T-helper 2 cell treated with Interferon-gamma antibody and Interleukin-4, amounts not matched to agents 5 μg/mL and 100 μg/mL, for 36 hours (primary cell): Measurements from ENCODE around the gene FNDC3A.
"Not testable (repeated sequence)": the region's sequence is repeated elsewhere in the genome, so short reads cannot be mapped to it uniquely, and the experiment has no call there.

Experiments used
- DNase-seq: peaks from one replicate; pipeline ENCODE4 v3.0.0; 2021; ENCODE audit warnings: low spot score
- H3K27ac Mint-ChIP-seq: one replicate; pipeline ENCODE4 v1.8.0; 2021; ENCODE audit warnings: mild to moderate bottlenecking, mixed read lengths
- H3K27me3 Mint-ChIP-seq: one replicate; pipeline ENCODE4 v1.8.0; 2021; ENCODE audit warnings: low read depth, mixed read lengths
- H3K36me3 Mint-ChIP-seq: one replicate; pipeline ENCODE4 v1.8.0; 2021; ENCODE audit warnings: low read depth, mixed read lengths
- H3K4me1 Mint-ChIP-seq: one replicate; pipeline ENCODE4 v1.8.0; 2021; ENCODE audit warnings: low read depth, mixed read lengths
- H3K4me3 Mint-ChIP-seq: one replicate; pipeline ENCODE4 v1.8.0; 2022; ENCODE audit warnings: mild to moderate bottlenecking, moderate library complexity, mixed read lengths
- H3K9me3 Mint-ChIP-seq: one replicate; pipeline ENCODE4 v1.8.0; 2021; ENCODE audit warnings: mixed read lengths

FNDC3A gene

DNA sequence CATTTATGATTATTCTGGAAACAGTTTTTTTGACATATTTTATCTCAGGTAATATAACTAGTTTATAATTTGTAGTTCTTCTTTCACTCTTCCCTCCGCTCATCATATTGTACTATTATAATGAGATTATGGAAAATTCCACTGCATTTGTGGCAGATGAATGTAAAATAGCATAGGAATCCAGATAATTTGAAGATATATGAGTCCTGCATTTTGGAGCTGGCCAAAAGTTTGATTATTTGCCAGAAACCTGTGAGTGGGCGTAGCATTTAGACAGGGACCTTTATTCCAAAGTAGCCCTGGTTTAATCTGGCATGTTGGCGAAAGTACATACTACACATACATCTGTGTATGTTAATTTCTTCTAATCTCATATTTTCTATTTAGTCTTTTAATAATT is 65.2 kb downstream of the FNDC3A start:
- peaks cover 5% of the 10 kb centered on the region for H3K36me3 Mint-ChIP-seq
- no peak overlapping the region for H3K4me3 Mint-ChIP-seq
- no peaks in the 10 kb centered on the region for H3K27me3 Mint-ChIP-seq
- no peak overlapping the region for H3K27ac Mint-ChIP-seq
- no peaks in the 10 kb centered on the region for H3K9me3 Mint-ChIP-seq
- H3K4me1 Mint-ChIP-seq = peaks cover 2% of the 10 kb centered on the region
- no peak for DNase-seq

DNA sequence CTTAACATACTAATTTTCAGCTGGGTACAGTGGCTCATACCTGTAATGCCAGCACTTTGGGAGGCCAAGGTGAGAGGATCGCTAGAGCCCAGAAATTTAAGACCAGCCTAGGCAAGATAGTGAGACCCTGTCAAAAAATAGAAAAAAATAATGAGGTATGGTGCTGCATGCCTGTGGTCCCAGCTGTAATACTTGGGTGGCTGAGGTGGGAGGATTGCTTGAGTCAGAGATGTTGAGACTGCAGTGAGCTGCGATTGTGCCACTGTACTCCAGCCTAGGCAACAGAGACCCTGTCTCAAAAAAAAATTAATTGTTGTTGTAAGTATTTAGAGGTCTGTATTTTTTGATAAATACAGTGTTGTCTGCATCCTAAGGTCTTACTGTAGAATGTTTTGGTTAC is 66.8 kb downstream of the FNDC3A start:
- no peaks in the 10 kb centered on the region for H3K27me3 Mint-ChIP-seq
- no peak overlapping the region for H3K4me3 Mint-ChIP-seq
- no peaks in the 10 kb centered on the region for H3K9me3 Mint-ChIP-seq
- peaks cover 4% of the 10 kb centered on the region for H3K4me1 Mint-ChIP-seq
- no peak overlapping the region for H3K27ac Mint-ChIP-seq
- DNase-seq = no peak
- H3K36me3 Mint-ChIP-seq = peaks cover 5% of the 10 kb centered on the region

DNA sequence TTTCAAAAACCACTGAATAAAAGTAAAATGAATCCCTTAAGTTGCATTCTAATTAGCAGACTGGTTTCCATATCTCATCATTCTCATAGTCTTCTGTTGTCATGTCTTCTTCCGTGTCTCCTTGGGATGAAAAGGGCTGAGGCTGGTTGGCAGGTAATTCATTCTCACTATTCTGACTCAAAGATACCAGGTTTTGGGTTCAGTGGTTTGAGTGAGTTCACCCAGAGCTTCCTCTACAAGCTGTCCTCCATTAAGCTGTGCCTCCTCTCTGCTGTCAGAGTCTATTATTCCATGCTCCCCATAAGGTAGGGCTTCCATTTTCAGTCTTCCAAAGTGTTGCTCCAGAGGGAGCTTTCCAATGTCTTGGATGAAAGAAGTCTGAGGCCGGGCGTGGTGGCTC is 68.3 kb downstream of the FNDC3A start:
- Mint-ChIP-seq H3K27me3 (no peaks in the 10 kb centered on the region), H3K9me3 (peaks cover 6% of the 10 kb centered on the region), H3K4me3 (no peak overlapping the region), H3K27ac (no peak overlapping the region), H3K36me3 (peaks cover 7% of the 10 kb centered on the region), H3K4me1 (peaks cover 9% of the 10 kb centered on the region)
- no peak for DNase-seq

DNA sequence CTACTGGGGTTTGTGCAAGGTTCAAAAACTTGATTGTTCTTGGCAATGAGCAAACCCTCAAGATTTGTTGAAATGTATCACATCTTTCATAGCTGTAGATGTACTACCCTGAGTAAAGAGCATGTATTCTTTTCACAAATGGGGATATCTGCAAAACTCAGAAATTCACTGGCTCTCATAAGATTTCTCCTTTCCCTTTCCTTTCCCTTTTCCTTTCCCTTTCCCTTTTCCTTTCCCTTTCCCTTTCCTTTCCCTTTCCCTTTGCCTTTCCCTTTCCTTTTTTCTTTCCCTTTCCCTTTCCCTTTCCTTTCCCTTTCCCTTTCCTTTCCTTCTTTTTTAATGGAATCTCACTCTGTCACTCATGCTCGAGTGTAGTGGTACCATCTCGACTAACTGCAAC is 69.1 kb downstream of the FNDC3A start:
- H3K4me1 Mint-ChIP-seq = peaks cover 10% of the 10 kb centered on the region
- DNase-seq = no peak
- H3K27me3 Mint-ChIP-seq = no peaks in the 10 kb centered on the region
- peaks cover 6% of the 10 kb centered on the region for H3K9me3 Mint-ChIP-seq
- H3K27ac Mint-ChIP-seq = no peak overlapping the region
- H3K4me3 Mint-ChIP-seq = no peak overlapping the region
- peaks cover 4% of the 10 kb centered on the region for H3K36me3 Mint-ChIP-seq

DNA sequence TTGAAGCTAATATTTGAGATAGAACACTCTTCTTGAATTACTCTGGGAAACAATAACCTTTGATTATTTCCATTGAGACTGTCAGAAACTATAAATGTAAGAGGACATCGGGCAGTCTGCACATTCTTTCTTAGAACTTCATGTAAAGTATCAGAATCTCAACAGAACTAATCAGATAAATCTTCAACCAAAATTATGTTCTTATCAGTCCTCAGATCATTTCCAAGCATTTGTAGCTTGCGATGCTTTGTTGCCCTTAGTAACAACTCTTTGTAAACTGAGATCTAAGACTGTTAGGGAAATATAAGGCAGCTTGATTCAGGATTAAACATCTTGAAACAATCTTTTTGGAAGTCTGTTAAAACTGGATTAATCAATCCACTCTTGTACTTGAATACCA is 70.3 kb downstream of the FNDC3A start:
- H3K27ac Mint-ChIP-seq = no peak overlapping the region
- H3K36me3 Mint-ChIP-seq = peaks cover 4% of the 10 kb centered on the region
- H3K4me1 Mint-ChIP-seq = peaks cover 10% of the 10 kb centered on the region
- no peaks in the 10 kb centered on the region for H3K27me3 Mint-ChIP-seq
- H3K9me3 Mint-ChIP-seq = peaks cover 16% of the 10 kb centered on the region
- no peak for DNase-seq
- no peak overlapping the region for H3K4me3 Mint-ChIP-seq

DNA sequence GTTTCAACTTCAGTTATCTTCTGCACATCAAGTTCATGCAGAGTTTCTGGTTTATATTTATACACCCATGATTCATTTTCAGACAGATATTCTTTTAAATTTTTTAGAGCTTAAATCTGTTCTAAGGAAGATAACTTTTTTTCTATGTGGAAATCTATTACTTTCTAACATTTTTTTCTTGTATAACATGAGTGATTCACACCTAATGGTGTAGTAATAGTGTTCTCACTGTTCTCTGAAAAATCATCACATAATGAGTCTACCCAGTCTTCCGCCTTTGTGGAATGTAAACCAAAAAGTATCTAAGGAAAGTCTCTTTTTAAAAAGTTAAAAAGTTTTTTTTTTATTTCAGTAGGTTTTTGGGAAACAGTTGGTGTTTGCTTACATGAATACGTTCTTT is 70.8 kb downstream of the FNDC3A start:
- Mint-ChIP-seq H3K27me3 (no peaks in the 10 kb centered on the region), H3K27ac (no peak overlapping the region), H3K9me3 (peaks cover 16% of the 10 kb centered on the region), H3K36me3 (peaks cover 4% of the 10 kb centered on the region), H3K4me3 (no peak overlapping the region), H3K4me1 (peaks cover 10% of the 10 kb centered on the region)
- no peak for DNase-seq

DNA sequence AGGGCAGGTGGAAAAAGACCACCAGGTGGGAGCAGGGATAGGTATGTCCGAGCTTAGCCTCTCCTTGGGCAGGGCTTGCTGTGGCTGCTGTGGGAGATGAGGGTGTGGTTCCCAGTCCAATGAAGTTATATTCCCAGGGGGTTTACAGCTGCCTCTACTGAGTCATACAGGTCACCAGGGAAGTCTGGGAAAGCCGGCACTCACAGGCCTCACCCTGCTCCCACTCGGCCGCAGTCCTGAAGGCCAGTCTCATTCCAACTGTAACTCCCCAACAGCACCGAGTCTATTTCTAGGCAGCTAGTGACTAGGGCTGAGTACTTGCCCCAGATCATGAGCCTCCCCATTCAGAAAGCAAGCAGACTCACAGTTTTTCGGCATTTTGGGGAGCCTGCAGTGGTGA is 77.1 kb downstream of the FNDC3A start:
- Mint-ChIP-seq H3K36me3 (peaks cover 3% of the 10 kb centered on the region), H3K4me1 (peaks cover 6% of the 10 kb centered on the region), H3K4me3 (no peak overlapping the region), H3K27ac (no peak overlapping the region), H3K9me3 (peaks cover 16% of the 10 kb centered on the region), H3K27me3 (no peaks in the 10 kb centered on the region)
- no peak for DNase-seq

DNA sequence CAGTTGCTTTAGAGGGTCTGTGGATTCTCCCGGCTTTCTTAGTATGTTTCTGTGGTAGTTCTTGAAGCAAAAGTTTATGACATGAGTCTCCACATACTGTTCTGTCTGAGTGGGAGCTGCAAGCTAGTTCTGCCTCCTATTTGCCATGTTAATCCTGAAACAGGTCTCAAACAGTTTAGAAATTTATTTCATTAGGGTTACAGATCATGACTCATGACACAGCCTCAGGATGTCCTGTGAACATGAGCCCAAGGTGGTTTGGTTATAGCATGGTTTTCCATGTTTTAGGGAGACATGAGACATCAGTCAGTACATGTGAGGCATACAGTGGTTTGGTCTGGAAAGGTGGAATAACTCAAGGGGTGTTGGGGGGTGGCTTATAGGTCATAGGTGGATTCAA is 77.5 kb downstream of the FNDC3A start:
- Mint-ChIP-seq H3K4me1 (peaks cover 6% of the 10 kb centered on the region), H3K27me3 (no peaks in the 10 kb centered on the region), H3K4me3 (no peak overlapping the region), H3K27ac (no peak overlapping the region), H3K9me3 (peaks cover 16% of the 10 kb centered on the region), H3K36me3 (peaks cover 3% of the 10 kb centered on the region)
- DNase-seq = no peak

DNA sequence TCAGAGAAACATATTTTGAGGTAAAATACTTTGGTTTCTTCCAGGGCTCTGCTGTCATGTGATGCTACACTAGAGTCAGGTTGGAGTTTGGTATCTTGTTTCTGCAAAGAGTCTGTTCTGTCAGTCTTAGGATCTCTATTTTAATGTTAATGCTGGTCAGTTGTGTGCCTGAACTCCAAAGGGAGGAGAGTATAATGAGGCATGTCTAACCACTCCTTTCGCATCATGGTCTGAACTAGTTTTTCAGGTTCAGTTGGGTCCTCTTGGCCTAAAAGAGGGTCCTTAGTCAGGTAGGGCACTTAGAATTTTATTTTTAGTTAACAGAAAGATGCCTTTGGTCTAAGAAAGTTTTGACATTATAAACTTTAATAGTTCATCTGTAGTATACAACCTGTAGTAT is 78.2 kb downstream of the FNDC3A start:
- no peak overlapping the region for H3K27ac Mint-ChIP-seq
- H3K27me3 Mint-ChIP-seq = no peaks in the 10 kb centered on the region
- peaks cover 2% of the 10 kb centered on the region for H3K36me3 Mint-ChIP-seq
- H3K4me1 Mint-ChIP-seq = peaks cover 1% of the 10 kb centered on the region
- H3K9me3 Mint-ChIP-seq = peaks cover 10% of the 10 kb centered on the region
- H3K4me3 Mint-ChIP-seq = no peak overlapping the region
- DNase-seq = no peak

DNA sequence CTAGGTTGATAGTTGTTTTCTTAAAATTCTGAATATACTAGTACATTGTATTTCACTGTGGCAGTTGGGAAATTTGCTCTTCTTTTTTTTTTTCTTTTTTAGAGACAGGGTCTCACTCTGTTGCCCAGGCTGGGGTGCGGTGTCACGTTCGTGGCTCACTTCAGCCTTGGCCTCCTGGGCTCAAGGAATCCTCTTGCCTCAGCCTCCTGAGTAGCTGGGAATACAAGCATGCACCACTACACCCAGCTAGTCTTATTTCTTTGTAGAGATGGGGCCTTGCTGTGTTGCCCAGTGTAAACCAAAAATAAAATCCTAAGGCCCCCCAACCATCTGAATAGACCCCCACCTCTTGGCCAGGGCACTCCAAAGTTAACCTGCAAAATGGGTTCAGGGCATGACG is 79.3 kb downstream of the FNDC3A start:
- no peak for DNase-seq
- H3K27me3 Mint-ChIP-seq = no peaks in the 10 kb centered on the region
- peaks cover 4% of the 10 kb centered on the region for H3K36me3 Mint-ChIP-seq
- H3K4me3 Mint-ChIP-seq = no peak overlapping the region
- H3K9me3 Mint-ChIP-seq = peaks cover 9% of the 10 kb centered on the region
- H3K27ac Mint-ChIP-seq = no peak overlapping the region
- H3K4me1 Mint-ChIP-seq = no peaks in the 10 kb centered on the region

DNA sequence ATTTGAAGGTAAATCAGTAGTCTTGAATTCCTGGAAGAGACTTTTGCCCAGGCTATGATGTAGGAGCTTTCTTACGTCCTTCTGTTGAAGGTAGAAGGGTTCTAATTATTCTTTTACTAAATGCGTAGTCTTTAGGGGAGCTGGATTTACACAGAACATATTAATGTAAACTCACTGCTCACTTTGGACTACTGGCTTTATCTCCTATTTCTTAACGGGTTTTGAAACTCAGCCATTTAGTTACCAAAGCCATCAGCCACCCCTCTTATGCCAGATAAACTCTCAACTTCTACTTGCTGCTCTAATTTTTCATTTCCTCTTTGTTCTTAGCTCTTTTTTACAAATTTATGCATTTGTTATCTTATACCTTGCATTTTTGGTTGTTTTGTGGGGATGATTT is 81.5 kb downstream of the FNDC3A start:
- DNase-seq = no peak
- Mint-ChIP-seq H3K4me1 (peaks cover 5% of the 10 kb centered on the region), H3K27me3 (no peaks in the 10 kb centered on the region), H3K9me3 (no peaks in the 10 kb centered on the region), H3K4me3 (no peak overlapping the region), H3K27ac (no peak overlapping the region), H3K36me3 (peaks cover 4% of the 10 kb centered on the region)

DNA sequence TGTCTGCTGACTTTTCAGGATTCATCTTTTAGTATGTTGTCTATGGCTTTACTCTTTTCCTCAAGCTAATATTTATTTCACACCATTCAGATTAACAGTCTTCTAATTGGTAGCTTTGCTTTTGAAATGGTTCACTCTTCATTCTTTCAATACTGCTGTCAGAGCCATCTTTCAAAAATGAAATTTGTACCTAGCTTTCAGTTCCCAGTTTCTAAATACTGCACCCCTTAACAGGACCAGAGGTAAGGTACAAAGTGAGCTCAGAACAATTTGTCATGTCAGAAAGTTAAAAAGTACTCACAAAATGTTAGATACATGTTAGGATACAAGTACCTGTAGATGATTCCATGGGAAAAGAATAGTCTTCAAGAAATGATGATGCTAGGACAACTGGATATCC is 83.0 kb downstream of the FNDC3A start:
- Mint-ChIP-seq H3K27me3 (no peaks in the 10 kb centered on the region), H3K27ac (no peak overlapping the region), H3K4me1 (peaks cover 9% of the 10 kb centered on the region), H3K36me3 (peaks cover 4% of the 10 kb centered on the region), H3K9me3 (no peaks in the 10 kb centered on the region), H3K4me3 (no peak overlapping the region)
- no peak for DNase-seq

DNA sequence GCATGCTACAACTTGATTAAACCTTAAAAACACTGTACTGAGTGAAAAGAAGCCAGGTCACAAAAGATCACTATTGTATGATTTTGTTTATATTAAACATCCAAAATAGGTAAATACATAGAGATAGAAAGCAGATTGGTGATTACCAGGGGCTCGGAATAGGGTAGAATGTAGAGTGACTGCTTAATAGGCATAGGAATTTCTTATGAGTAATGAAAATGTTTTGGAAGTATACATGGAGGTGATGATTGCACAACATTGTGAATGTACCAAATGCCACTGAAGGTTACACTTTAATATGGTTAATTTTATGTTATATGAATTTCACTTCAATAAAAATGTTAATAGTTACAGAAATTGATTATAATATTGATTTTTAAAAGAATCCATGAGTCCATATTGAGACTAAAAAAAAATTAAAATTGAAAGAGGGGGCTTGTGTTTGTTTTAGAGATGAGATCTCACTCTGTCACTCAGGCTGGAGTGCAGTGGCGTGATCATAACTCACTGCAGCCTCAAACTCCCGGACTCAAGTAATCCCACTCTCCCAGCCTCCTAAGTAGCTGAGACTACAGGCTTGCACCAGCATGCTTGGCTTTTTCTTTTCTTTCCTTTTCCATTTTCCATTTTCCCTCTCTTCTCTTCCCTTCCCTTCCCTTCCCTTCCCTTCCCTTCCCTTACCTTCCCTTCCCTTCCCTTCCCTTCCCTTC is 85.1 kb downstream of the FNDC3A start:
- Mint-ChIP-seq H3K9me3 (no peaks in the 10 kb centered on the region), H3K4me3 (no peak overlapping the region), H3K27ac (no peak overlapping the region), H3K4me1 (peaks cover 9% of the 10 kb centered on the region), H3K27me3 (no peaks in the 10 kb centered on the region), H3K36me3 (peaks cover 4% of the 10 kb centered on the region)
- no peak for DNase-seq

DNA sequence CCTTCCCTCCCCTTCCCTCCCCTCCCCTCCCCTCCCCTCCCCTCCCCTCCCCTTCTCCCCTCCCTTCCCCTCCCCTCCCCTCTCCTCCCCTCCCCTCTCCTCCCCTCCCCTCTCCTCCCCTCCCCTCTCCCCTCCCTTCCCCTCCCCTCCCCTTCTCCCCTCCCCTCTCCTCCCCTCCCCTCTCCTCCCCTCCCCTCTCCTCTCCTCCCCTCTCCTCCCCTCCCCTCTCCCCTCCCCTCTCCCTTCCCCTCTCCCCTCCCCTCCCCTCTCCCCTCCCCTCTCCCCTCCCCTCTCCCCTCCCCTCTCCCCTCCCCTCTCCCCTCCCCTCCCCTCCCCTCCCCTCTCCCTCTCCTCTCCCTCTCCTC is 85.7 kb downstream of the FNDC3A start:
- not testable (repeated sequence) for H3K9me3 Mint-ChIP-seq, H3K27ac Mint-ChIP-seq, H3K4me3 Mint-ChIP-seq, H3K36me3 Mint-ChIP-seq, H3K4me1 Mint-ChIP-seq, DNase-seq, H3K27me3 Mint-ChIP-seq

DNA sequence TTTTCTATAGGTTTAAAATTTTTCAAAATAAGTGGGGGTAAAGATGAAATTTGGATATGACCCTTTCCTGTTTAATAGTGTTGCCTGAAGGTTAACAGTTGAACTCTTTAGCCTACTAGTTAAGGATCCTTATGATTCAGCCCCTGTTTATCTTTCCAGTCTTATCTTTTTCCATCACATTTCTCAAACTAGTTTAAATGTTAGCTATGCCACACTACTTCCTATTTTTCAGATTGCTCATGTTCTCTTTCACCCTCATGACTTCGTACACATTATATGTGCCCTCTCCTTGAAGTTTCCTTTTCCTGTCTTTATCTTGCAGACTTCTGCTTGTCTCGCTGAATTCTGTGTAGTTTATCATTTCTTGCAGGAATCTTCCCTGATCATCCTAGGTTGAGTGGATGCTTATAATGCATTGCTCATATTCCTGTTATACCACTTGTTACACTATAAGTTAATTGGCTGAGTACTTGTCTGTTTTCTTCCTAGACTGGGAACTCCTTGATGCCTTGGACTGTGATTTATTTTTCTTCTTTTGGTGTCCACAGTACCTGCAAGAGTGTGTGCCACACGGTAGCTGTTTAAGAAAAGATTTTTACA is 86.7 kb downstream of the FNDC3A start:
- H3K27ac Mint-ChIP-seq = no peak overlapping the region
- peaks cover 9% of the 10 kb centered on the region for H3K4me1 Mint-ChIP-seq

More for the DNA sequence above, 86.7 kb downstream of the FNDC3A start:
- Mint-ChIP-seq H3K27me3 (no peaks in the 10 kb centered on the region), H3K9me3 (no peaks in the 10 kb centered on the region), H3K36me3 (peaks cover 3% of the 10 kb centered on the region), H3K4me3 (no peak overlapping the region)
- no peak for DNase-seq
